GM21390 (cell line): ENCODE data around the gene ZNF577.

ENCODE experiments used
- ATAC-seq: cut with Tn5 transposase; IDR thresholded peaks from one replicate; pipeline ENCODE4 v1.9.1; 2021; ENCODE audit not compliant: unreplicated experiment

The ZNF577 gene

DNA sequence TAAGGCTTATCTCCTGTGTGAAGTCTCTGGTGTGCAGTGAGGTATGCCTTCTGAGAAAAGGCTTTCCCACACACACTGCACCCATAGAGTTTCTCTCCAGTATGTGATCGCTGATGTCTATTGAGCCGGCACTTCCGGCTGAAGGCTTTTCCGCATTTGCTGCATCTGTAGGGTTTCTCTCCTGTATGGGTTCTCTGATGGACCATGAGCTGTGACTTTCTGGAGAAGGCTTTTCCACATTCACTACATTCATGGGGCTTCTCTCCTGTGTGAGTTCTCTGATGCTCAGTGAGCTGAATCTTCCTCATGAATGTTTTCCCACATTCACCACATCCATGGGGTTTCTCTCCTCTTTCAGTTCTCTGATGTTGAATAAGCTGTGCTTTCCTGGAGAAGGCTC is 14.7 kb downstream of the ZNF577 start:
- ATAC-seq: no peak

DNA sequence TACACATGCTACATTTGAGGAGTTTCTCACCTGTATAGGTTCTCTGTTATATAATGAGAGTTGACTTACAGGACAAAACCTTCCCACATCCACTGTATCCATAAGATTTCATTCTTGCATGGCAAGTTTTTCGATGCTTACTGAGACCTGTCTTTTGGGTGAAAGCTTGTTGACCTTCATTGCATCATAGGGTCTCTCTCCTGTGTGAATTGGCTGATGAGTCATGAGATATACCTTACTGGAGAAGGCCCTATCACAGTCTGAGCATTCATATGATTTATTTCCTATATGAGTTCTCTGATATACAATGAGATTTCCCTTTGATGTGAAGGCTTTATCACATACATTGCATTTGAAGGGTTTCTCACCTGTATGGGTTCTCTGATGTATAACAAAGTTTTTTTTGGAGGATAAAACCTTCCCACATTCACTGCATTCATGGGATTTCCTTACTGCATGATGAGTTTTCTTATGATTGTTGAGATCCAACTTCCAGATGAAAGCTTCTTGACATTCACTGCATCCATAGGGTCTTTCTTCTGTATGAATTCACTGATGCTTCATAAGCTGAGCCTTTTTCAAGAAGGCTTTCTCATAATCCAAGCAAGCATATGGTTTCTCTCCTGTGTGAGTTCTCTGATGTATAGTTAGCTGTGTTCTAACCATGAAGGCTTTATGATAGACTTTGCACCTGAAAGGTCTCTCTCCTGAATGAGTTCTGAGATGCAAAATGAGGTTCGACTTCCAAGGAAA is 25.7 kb downstream of the ZNF577 start:
- ATAC-seq: no peak

DNA sequence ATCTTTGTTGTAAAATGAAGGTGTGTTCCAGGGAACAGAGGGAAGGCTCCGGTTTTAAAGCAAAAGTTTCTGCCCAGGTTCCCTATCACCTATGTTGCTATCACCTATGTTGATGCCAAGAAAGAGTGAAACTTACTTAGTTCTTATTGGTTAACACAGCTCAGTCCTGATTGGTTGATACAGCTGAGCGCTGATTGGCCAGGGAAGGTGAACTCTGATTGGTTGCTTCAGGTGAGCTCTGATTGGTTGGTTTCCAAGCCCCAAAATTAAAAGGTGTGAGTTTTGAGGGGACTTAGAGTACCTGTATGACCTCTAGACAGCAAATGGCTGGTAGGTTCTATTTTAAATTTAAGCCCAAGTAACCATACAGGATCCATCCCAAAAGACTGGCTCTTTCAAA is 50.6 kb downstream of the ZNF577 start:
- no peak for ATAC-seq

DNA sequence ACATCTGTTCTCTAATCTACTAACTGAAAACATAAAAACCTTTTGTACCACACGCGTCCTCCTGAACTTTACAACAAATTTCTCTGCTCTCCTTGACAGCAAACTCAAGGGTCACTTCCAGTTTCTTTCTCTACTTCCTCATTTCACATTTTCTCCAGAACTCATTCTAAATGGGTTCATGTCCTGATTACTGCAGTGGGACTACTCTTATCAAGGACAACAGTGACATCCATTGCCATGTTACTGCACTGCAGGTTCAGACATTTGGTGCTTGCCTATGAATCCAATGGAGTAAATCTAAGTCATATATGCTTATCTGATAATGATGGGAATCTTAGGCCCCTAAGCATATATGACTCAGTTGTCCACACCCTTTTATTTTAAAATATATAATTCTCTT is 57.5 kb downstream of the ZNF577 start:
- no peak for ATAC-seq

DNA sequence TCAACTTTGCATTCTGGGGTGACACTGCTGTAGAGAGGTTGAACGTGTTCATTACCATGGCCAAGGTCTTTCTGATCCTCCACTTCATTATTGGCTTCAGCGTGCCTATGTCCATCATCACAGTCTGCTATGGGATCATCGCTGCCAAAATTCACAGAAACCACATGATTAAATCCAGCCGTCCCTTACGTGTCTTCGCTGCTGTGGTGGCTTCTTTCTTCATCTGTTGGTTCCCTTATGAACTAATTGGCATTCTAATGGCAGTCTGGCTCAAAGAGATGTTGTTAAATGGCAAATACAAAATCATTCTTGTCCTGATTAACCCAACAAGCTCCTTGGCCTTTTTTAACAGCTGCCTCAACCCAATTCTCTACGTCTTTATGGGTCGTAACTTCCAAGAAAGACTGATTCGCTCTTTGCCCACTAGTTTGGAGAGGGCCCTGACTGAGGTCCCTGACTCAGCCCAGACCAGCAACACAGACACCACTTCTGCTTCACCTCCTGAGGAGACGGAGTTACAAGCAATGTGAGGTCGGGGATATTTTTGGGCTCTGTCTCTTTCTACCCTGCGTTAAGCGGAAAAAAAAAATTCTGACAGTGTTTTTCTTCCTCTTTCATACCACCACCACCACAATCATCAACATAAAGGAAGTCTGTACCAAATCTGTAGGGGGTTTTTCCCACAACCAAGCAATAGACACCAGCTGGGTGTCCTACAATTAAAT is 63.3 kb downstream of the ZNF577 start:
- no peak for ATAC-seq

DNA sequence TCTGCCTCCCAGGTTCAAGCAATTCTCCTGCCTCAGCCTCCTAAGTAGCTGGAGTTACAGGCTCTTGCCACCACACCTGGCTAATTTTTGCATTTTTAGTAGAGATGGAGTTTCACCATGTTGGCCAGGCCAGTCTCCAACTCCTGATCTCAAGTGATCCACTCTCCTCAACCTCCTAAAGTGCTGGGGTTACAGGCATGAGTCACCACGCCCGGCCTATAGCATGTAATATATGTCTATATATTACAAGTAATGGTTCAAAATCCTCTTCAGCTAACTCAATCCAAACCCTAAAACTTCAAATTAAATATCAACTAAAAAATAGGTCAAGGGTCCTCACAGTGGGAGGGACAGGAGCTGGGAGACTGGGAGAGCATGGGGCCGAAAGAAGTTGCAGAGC is 64.8 kb downstream of the ZNF577 start:
- ATAC-seq: no peak

DNA sequence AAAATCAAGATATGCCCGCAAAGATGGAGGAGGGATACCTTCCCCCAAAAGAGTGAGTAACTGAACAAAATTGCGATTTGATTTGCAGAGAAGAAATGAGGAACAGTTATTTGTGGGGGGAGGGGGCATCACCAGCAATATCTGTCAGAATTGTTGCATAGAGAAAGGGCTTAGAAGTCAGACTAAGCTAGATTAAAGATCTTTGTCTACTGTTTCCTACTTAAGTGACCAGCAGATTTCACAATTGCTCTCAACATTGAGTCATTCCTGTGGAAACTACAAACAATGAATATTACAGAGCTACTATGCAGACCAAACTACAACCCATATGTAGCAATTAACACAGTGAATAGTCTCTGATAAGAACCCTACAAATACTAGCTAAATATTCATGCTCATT is 65.4 kb downstream of the ZNF577 start:
- ATAC-seq: no peak

DNA sequence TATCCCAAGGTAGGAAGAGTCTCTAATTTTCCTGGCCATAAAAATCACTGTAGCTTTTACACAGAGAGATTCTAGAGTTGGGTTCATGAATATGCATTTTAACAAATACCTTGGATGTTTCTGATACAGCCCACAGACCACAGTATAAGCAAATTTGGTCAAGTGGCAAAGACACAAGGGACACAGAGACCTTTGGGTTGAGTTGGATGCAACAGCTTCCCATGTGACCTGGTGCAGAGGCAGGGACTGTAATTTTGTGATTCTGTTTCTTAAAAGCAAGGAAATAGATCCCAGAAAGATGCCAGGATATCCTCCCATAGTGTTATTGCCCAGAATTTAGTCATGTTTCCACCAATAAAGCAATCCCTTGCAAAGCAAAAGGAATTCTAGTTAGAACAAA is 65.8 kb downstream of the ZNF577 start:
- ATAC-seq: no peak

DNA sequence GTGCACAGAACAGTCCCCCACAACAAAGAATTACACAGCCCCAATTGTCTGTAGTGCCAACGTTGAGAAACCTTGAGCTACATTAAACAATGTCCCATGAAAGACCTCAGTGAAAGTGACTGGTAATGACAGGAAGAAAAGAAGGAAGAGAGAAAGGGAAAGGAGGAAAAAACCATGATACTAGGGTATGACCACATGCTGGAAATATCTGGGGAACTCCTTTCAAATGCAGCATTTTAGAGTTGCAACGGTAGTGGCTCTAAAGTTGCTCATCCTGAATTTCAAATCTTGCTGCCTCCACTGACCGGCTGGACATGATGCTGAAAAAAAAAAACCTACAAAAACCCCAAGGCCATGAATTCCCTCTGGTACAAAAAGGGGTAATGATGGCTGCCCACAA is 66.3 kb downstream of the ZNF577 start:
- ATAC-seq: no peak
